H1 (cell line): ENCODE measurements around the gene MGST2.

Experiments used
- CREB1 ChIP-seq: IDR thresholded peaks from 2 replicates; pipeline ENCODE4 v1.6.1; 2012; ENCODE audit warnings: inconsistent platforms
- POLR2A ChIP-seq, 2 experiments: IDR thresholded peaks; 1 replicate in 1 of 2; 2 replicates in 1 of 2; pipeline ENCODE4 v1.6.1; 2011; ENCODE audit warnings: low read depth in 2 of 2, low read length in 2 of 2, mild to moderate bottlenecking in 2 of 2; ENCODE audit errors: control extremely low read depth in 1 of 2
- RFX5 ChIP-seq: IDR thresholded peaks from 2 replicates; pipeline ENCODE4 v1.6.1; 2011; ENCODE audit warnings: low read depth, low read length, improper control_type of control experiment, borderline replicate concordance
- RXRA ChIP-seq: IDR thresholded peaks from 2 replicates; pipeline ENCODE4 v1.6.1; 2011; ENCODE audit warnings: low read depth, mild to moderate bottlenecking, low read length, moderate library complexity; ENCODE audit not compliant: insufficient read depth
- TF ChIP-seq, protein P1 (sequence below), 3 experiments: IDR thresholded peaks; 1 replicate in 2 of 3; 2 replicates in 1 of 3; pipeline versions ENCODE4 v1.5.1 to v1.6.1; 2011; ENCODE audit warnings: low read length in 3 of 3, mild to moderate bottlenecking in 3 of 3, inconsistent platforms in 2 of 3, low read depth in 1 of 3, moderate library complexity in 1 of 3; ENCODE audit not compliant: insufficient read depth in 1 of 3; ENCODE audit errors: control extremely low read depth in 1 of 3

DNA sequence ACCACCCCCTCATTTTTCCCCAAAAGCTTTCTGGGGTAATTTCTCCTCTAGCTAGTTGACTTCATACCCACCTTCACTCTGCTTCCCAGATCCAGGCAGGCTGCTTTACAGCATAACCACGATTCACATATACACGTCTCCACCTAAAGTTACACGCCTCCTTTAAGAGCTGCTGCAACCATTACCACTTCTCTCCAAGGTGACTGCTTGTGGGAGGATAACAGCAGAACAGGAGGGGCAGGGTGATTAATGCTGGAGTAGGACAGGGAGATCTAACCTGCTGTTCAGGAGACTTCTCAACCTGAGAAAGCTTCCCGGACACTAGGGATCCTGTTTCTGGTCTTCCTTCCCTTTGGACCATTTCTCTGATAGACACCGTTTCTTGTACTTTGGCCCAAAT is 77.4 kb downstream of the MGST2 start:
- TF ChIP-seq, protein P1, sequence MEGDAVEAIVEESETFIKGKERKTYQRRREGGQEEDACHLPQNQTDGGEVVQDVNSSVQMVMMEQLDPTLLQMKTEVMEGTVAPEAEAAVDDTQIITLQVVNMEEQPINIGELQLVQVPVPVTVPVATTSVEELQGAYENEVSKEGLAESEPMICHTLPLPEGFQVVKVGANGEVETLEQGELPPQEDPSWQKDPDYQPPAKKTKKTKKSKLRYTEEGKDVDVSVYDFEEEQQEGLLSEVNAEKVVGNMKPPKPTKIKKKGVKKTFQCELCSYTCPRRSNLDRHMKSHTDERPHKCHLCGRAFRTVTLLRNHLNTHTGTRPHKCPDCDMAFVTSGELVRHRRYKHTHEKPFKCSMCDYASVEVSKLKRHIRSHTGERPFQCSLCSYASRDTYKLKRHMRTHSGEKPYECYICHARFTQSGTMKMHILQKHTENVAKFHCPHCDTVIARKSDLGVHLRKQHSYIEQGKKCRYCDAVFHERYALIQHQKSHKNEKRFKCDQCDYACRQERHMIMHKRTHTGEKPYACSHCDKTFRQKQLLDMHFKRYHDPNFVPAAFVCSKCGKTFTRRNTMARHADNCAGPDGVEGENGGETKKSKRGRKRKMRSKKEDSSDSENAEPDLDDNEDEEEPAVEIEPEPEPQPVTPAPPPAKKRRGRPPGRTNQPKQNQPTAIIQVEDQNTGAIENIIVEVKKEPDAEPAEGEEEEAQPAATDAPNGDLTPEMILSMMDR (IDR thresholded peaks at IDR 0.05; ENCODE audit: control extremely low read depth in 1 of 3, insufficient read depth in 1 of 3, low read depth in 1 of 3, low read length in 3 of 3), result no peak
- no peak for TF ChIP-seq CREB1
- no peak for TF ChIP-seq RFX5
- no peak for TF ChIP-seq RXRA
- TF ChIP-seq POLR2A (IDR thresholded peaks at IDR 0.05; ENCODE audit: control extremely low read depth in 1 of 2, low read depth in 2 of 2, low read length in 2 of 2), result no peak
